Measurements from ENCODE around the gene SHC2. TPM values are rescaled to one million over a fixed set of nuclear protein-coding genes. Genes with fewer than 3 reads are reported as not detected.
A peak's percentile ranks its signal among the peaks of the same experiment; 100 is the strongest.

SHC2 gene
- total and polyA plus RNA-seq, 11 donors: 6.7 to 35.8 (median 14.6) TPM

- Histone ChIP-seq H3K27me3 (peaks cover 0 to 12% (median 0%) of the 10 kb centered on the region in 9 donors), H3K27ac (no peak overlapping the region), H3K36me3 (peaks cover 0 to 11% (median 0%) of the 10 kb centered on the region in 9 donors), H3K9me3 (no peaks in the 10 kb centered on the region), H3K4me1 (peaks cover 0 to 17% (median 0%) of the 10 kb centered on the region in 12 donors), H3K4me3 (no peak overlapping the region)
- DNase-seq: peak in 1 of 5 donors; percentile 42
- ATAC-seq: no peak
- intact Hi-C loops (cut with DNase I): no loop called here
- 88 to 95% (median 89%) methylated on average over 13 to 14 of the region's 14 CpGs for WGBS, 4 donors
- TF ChIP-seq POLR2A (IDR thresholded peaks at IDR 0.05) (no peak), CTCF (IDR thresholded peaks at IDR 0.05) (no peak)
These were observed 44.4 kb downstream of the SHC2 start for GRCh38 chr19:416416-416815.

GRCh38 chr19:415292-415691 lies 45.5 kb downstream of the SHC2 start:
- TF ChIP-seq POLR2A (IDR thresholded peaks at IDR 0.05): no peak
- TF ChIP-seq CTCF (IDR thresholded peaks at IDR 0.05): no peak
- 97 to 100% (median 100%) methylated on average over 1 of the region's 1 CpG for WGBS, 4 donors
- ATAC-seq: no peak
- Histone ChIP-seq H3K4me1 (peaks cover 0 to 12% (median 0%) of the 10 kb centered on the region in 12 donors), H3K27me3 (peaks cover 0 to 16% (median 3%) of the 10 kb centered on the region in 9 donors), H3K27ac (no peak overlapping the region), H3K4me3 (no peak overlapping the region), H3K9me3 (no peaks in the 10 kb centered on the region), H3K36me3 (peaks cover 0 to 9% (median 0%) of the 10 kb centered on the region in 9 donors)
- intact Hi-C loops (cut with DNase I): no loop called here
- DNase-seq: no peak

- ATAC-seq (no peak), DNase-seq (peak in 2 of 5 donors; percentile 19 to 30)
- Histone ChIP-seq H3K27me3 (peaks cover 5 to 28% (median 14%) of the 10 kb centered on the region in 9 donors), H3K4me1 (peaks cover 0 to 14% (median 8%) of the 10 kb centered on the region in 12 donors), H3K4me3 (no peak overlapping the region), H3K36me3 (peaks cover 0 to 5% (median 0%) of the 10 kb centered on the region in 9 donors), H3K9me3 (no peaks in the 10 kb centered on the region), H3K27ac (no peak overlapping the region)
- TF ChIP-seq CTCF (IDR thresholded peaks at IDR 0.05) (no peak), POLR2A (IDR thresholded peaks at IDR 0.05) (no peak)
- intact Hi-C loops (cut with DNase I): no loop called here
- 71 to 81% (median 75%) methylated on average over 15 of the region's 15 CpGs for WGBS, 4 donors
These were observed 46.9 kb downstream of the SHC2 start for GRCh38 chr19:413756-414420.

GRCh38 chr19:412356-413355 lies 48.2 kb downstream of the SHC2 start:
- Histone ChIP-seq H3K9me3 (no peaks in the 10 kb centered on the region), H3K27me3 (peaks cover 17 to 41% (median 26%) of the 10 kb centered on the region in 9 donors), H3K36me3 (peaks cover 0 to 3% (median 0%) of the 10 kb centered on the region in 9 donors), H3K27ac (no peak overlapping the region), H3K4me1 (peaks cover 0 to 26% (median 14%) of the 10 kb centered on the region in 12 donors), H3K4me3 (no peak overlapping the region)
- intact Hi-C loops (cut with DNase I): no loop called here
- WGBS, 4 donors: 35 to 51% (median 44%) methylated on average over 18 to 36 of the region's 36 CpGs
- TF ChIP-seq POLR2A (IDR thresholded peaks at IDR 0.05) (no peak), CTCF (IDR thresholded peaks at IDR 0.05) (no peak)
- DNase-seq: peak in 2 of 5 donors; percentile 16 to 52
- peak in 3 of 4 donors; percentile 17 to 36 (median 29) for ATAC-seq
